Motor neuron (in vitro differentiated cells): ENCODE results near the gene FOS. TPM values are rescaled to one million over a fixed set of nuclear protein-coding genes. Genes with fewer than 3 reads are reported as not detected.

Experiments
- ATAC-seq, 8 experiments: fragments of 200-7000 bp; cut with Tn5 transposase; replicated peaks in 6 of 8; 2 replicates each; pipeline ENCODE4 v1.8.0; 2021; ENCODE audit warnings: mild to moderate bottlenecking in 8 of 8, moderate library complexity in 8 of 8
- H3K27ac ChIP-seq, 2 donors: fragments of 250-450 bp; sonication (Bioruptor Pico); 2 replicates each; pipeline ENCODE4 v1.9.0; 2021; ENCODE audit warnings: antibody characterized with exemption in 2 of 2, mild to moderate bottlenecking in 2 of 2, moderate library complexity in 1 of 2
- H3K4me1 ChIP-seq, 2 donors: fragments of 250-450 bp; sonication (Bioruptor Pico); replicated peaks in 1 of 2; 2 replicates each; pipeline ENCODE4 v1.6.1; 2021; ENCODE audit warnings: antibody characterized with exemption in 2 of 2, mild to moderate bottlenecking in 2 of 2, moderate library complexity in 1 of 2
- H3K4me3 ChIP-seq, 5 donors: fragments of 250-450 bp; sonication (Bioruptor Pico); 2 replicates each; pipeline ENCODE4 v1.9.0; 2021; ENCODE audit warnings: antibody characterized with exemption in 5 of 5, mild to moderate bottlenecking in 5 of 5, moderate library complexity in 4 of 5
- WGBS, 10 experiments: fragments of 450-650 bp; shearing (Covaris generic); methylation state at CpG; one replicate each; pipeline ENCODE4 v1.0.0; 2022; 5-methylcytosine and 5-hydroxymethylcytosine counted together
- in situ Hi-C, 9 experiments: fragments of 400-800 bp; cut with MboI; loops; one replicate each; pipeline ENCODE4 v1.15.0; 2021; ENCODE audit warnings: low sequenced_read_pairs in 9 of 9, low pct_unique_long_range_greater_than_20kb in 2 of 9; ENCODE audit not compliant: unreplicated experiment in 9 of 9
- total RNA-seq, 8 experiments: library from RNA; unstranded; fragments of 300-600 nt; gene quantifications; 2 replicates each; pipeline versions ENCODE4 v1.2.3 to v1.2.4, GENCODE V29; 2022

The FOS gene
- total RNA-seq, 8 experiments from 2014 or later, result 8.7 to 102 (median 52.9) TPM

DNA sequence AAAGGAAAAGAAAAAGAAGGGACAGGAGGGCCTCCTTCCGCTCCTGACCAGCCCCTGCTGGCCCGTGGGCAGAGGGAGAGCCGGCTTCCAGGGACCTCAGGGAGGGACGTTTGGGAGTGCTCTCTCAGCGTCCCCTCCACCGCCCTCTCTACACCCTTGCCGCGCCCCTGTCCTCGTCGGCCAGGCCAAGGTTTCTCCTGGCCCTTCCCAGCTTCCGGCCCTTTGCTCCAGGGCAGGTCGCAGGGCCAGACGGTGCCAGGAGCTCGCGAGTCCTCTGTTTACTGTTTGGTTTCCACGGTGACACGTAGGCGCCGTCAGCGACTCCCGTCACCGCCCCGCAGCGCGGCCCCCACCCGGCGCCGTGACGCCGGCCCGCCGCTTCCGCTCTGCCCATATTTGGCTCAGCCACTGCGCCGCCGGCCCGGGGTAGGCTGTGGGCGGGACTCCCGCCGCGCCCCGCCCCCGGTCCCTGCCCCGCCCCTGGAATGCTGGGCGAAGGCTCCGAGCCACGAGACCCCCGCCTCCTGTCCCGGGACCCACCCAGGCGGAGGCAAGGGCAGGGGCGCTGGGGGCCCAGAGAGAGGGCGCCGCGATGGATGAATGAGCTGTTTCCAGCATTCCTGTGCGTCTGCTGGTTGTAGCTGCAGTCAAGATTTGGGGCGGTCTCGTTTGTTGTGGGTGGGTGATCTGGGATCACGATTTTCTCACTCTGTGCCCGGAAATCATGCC lies 15.5 kb downstream of the FOS start:
- in situ Hi-C loops, result loop anchor here in 4 of 9 experiments (10.0 to 25.0 kb wide), 2 partner anchors 157 to 159 kb away; partner anchors contain the start of gene NEK9 (in 3 of the 4)
- H3K4me3 ChIP-seq, result peak overlapping the region; percentile 40 to 57 (median 49)
- peaks cover 9 to 10% of the 10 kb centered on the region in 2 donors for H3K4me1 ChIP-seq
- H3K27ac ChIP-seq, result peak overlapping the region; percentile 72 to 88
- 0 to 6% (median 0%) methylated on average over 1 to 13 of the region's 59 CpGs; no CpG with 5 or more reads in 5 of the 10 experiments for WGBS, 10 experiments
- peak; percentile 78 to 92 (median 89) for ATAC-seq

GRCh38 chr14:75294649-75295033 lies 16.0 kb downstream of the FOS start:
- peaks cover 9 to 10% of the 10 kb centered on the region in 2 donors for H3K4me1 ChIP-seq
- in situ Hi-C loops, result loop anchor here in 5 of 9 experiments (5.0 to 25.0 kb wide), 3 partner anchors 157 to 162 kb away; partner anchors contain the start of gene NEK9 (in 3 of the 5)
- H3K27ac ChIP-seq, result peak overlapping the region; percentile 14 to 43
- 0% methylated on average over 1 to 5 of the region's 9 CpGs; no CpG with 5 or more reads in 4 of the 10 experiments for WGBS, 10 experiments
- peak overlapping the region; percentile 40 to 57 (median 49) for H3K4me3 ChIP-seq
- peak in 5 of 8 experiments; percentile 4 to 19 (median 11) for ATAC-seq

DNA sequence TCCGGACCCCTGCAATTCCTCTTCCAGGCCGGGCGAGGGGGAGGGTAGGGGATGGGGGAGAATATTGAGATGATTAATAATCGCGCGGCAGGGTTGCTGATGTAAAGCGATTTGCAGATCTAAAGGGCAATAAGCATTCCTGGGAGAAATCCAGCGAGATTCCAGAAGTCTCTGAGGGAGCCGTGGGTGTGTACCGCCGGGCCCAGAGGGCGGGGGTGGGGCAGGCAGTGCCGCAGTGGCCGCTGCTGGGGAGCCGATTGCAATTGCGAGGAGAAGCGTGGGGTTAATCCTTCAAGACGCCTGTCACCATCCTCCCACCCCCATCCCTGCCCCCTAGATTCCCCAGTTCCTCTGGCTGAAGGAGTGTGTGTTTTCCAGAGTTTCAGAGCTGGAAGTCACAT lies 16.4 kb downstream of the FOS start:
- H3K4me3 ChIP-seq, result peak overlapping the region; percentile 40 to 57 (median 49)
- peak; percentile 4 to 28 (median 15) for ATAC-seq
- H3K4me1 ChIP-seq, result peaks cover 9 to 10% of the 10 kb centered on the region in 2 donors
- in situ Hi-C loops, result loop anchor here in 5 of 9 experiments (5.0 to 25.0 kb wide), 3 partner anchors 158 to 163 kb away; partner anchors contain the start of gene NEK9 (in 3 of the 5)
- H3K27ac ChIP-seq, result peak overlapping the region; percentile 14 to 43
- WGBS, 10 experiments, result 0% methylated on average over 2 to 6 of the region's 18 CpGs; no CpG with 5 or more reads in 7 of the 10 experiments

DNA sequence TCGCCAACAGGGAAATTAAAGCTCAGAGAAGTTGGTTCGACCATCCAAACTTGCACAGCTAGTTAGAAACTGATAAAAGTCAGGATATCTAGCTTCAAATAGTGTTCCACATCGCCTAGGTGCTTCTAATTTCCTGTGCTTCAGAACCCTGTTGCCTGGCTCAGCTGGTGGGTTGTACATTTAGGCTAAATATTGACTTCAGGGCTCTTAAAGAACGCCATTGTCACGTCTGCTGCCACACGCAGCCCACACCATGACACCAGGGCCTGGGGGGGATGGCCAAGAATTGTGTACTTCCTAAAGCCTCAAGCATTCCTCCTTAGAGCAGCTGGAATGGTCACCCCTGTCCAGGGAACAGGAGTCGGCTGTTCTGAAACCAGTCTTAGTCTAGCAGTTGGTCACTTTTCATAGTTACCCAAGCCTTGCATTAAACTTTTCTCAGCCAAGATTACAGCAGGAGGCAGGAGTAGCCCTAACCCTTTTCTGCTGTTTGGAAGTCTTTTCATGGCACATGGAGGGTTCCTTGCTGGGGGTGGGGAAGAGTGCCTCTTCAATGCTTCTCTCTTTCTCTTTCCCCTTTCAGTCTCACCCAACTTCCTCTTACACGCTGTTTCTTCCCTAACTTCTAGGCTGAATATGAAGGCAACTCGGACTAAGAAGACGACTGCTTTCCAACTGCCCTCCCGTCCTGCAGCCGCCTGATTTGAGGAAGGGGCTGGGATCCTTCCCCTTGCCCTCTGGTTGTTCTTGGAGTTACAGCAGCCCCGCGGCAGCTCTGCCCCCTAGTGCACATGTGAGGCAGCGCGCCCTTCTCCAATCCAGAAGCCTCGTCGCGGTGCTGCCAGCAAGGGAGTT lies 17.1 kb downstream of the FOS start:
- in situ Hi-C loops, result loop anchor here in 5 of 9 experiments (5.0 to 25.0 kb wide), 3 partner anchors 158 to 163 kb away; partner anchors contain the start of gene NEK9 (in 3 of the 5)
- H3K27ac ChIP-seq, result peak overlapping the region in 1 of 2 donors; percentile 43
- WGBS, 10 experiments, result 1 to 23% (median 7%) methylated on average over 1 to 11 of the region's 19 CpGs; no CpG with 5 or more reads in 1 of the 10 experiments
- peak overlapping the region in 4 of 5 donors; percentile 41 to 57 (median 49) for H3K4me3 ChIP-seq
- peak in 6 of 8 experiments; percentile 5 to 12 (median 8) for ATAC-seq
- H3K4me1 ChIP-seq, result peaks cover 9 to 10% of the 10 kb centered on the region in 2 donors

DNA sequence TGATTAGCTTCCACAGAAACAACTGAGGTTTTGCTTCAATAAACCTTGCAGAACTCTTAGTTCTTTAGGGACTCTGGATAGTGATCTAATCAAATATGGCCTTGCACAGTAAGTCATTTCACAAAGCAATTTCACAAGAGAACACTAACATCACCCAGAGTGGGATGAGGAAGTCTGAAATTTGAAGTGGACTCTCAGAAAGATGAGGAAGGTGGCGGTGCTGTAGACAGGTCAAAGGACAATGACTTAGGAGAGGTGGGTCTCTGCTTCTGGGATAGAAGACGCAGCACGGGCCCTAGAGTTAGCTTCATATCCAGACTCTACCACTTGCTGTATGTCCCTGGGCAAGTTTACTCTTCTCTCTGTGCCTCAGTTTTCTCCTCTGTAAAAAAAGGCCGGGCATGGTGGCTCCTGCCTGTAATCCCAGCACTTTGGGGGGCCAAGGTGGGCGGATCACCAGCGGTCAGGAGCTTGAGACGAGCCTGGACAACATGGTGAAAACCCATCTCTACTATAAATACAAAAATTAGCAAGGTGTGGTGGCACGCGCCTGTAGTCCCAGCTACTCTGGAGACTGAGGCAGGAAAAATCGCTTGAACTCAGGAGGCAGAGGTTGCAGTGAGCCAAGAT lies 18.9 kb downstream of the FOS start:
- in situ Hi-C loops, result loop anchor here in 5 of 9 experiments (5.0 to 25.0 kb wide), 3 partner anchors 160 to 165 kb away; partner anchors contain the start of gene NEK9 (in 3 of the 5)
- WGBS, 10 experiments, result 92 to 100% (median 100%) methylated on average over 1 to 2 of the region's 10 CpGs; no CpG with 5 or more reads in 3 of the 10 experiments

DNA sequence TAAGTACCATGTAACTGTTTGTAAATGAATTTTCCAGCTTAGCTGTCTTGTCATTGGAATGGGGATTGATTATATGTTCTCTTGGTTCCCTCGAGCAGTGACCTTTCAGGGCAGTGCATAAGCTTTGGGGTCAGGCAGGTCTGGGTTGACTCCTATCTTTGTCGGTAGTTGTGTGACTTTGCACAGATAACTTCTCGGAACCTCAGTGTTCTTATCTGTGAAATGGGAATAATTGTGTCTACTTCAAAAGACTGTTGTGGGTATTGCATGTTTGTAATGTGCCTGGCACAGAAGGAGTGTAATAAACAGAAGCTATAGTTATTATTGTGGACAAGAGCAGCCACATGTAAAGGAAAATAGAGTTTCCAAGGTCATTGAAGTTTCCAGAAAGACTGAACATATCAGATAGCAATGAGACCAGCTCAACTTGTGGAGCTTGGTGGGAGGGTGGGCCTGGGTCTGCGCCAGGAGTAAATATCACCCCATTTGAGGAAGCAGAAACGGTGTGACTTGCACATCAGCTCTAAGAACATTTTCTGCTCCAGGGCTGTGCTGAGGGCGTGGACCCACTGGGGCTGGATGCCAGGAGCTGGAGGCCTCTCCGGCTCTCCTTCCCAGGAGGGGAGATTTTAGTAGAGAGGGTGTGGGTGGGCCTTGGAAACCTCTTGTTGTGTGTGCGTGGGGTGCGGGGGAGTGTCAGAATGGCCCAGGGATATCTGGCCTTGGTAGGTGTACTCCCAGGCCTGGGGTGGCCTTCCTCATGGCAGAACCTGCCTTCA lies 19.7 kb downstream of the FOS start:
- peak in 3 of 8 experiments; percentile 1 to 7 (median 3) for ATAC-seq
- peaks cover 8 to 9% of the 10 kb centered on the region in 2 donors for H3K4me1 ChIP-seq
- 46 to 95% (median 66%) methylated on average over 1 to 5 of the region's 9 CpGs for WGBS, 10 experiments
- in situ Hi-C loops, result loop anchor here in 5 of 9 experiments (5.0 to 25.0 kb wide), 3 partner anchors 161 to 166 kb away; partner anchors contain the start of gene NEK9 (in 3 of the 5)
- no peak overlapping the region for H3K4me3 ChIP-seq
- no peak overlapping the region for H3K27ac ChIP-seq

More for the DNA sequence above, 18.9 kb downstream of the FOS start:
- Histone ChIP-seq H3K27ac (no peak overlapping the region), H3K4me1 (peaks cover 9 to 10% of the 10 kb centered on the region in 2 donors), H3K4me3 (no peak overlapping the region)
- no peak for ATAC-seq

DNA sequence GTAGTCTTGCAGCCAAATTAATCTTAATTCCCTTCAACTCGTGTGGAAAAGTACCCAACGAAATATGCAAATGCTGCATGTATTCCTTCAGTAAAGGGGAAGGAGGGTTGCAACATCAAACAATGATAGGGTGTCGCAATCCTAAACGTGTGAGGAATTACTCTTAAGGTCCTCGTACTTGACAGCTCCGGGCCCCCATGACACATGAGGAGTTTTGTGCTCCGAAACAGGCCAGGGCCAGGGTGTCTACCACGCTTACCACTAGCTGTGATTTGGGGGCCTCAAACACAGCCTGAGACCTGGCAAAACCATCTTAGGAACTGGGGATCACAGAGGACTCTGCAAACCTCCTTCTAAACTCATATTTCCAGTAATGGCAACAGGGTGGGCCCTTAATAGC lies 20.4 kb downstream of the FOS start:
- in situ Hi-C loops, result loop anchor here in 5 of 9 experiments (5.0 to 25.0 kb wide), 3 partner anchors 162 to 167 kb away; partner anchors contain the start of gene NEK9 (in 3 of the 5)
- peak in 1 of 8 experiments; percentile 1 for ATAC-seq
- Histone ChIP-seq H3K4me3 (no peak overlapping the region), H3K4me1 (peaks cover 6 to 9% of the 10 kb centered on the region in 2 donors), H3K27ac (no peak overlapping the region)
- WGBS, 10 experiments, result 27 to 80% (median 58%) methylated on average over 2 to 4 of the region's 8 CpGs; no CpG with 5 or more reads in 5 of the 10 experiments

DNA sequence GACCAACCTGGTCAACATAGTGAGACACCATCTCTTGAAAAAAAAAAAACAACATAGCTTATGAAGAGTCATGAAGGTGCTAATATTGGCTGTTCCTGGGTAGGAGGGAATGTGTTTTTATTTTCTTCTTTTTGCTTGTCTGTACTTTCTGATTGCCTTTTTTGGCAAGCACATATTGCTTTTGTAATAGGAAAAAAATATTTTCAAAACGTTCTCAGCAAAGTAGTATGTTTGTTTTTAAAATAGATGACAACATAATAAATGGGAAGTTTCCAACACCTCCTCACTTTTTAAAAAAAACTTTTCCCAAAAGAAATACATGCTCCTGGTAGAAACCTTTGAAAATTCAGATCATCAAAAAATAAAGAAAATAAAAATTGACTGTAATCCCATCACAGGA lies 20.9 kb downstream of the FOS start:
- ATAC-seq, result no peak
- Histone ChIP-seq H3K4me3 (no peak overlapping the region), H3K4me1 (peaks cover 6 to 9% of the 10 kb centered on the region in 2 donors), H3K27ac (no peak overlapping the region)
- WGBS, 10 experiments, result 0 to 73% (median 37%) methylated on average over 1 of the region's 1 CpG
- in situ Hi-C loops, result loop anchor here in 5 of 9 experiments (5.0 to 25.0 kb wide), 3 partner anchors 162 to 167 kb away; partner anchors contain the start of gene NEK9 (in 3 of the 5)

- WGBS, 10 experiments, result 45 to 100% (median 88%) methylated on average over 1 to 8 of the region's 9 CpGs; no CpG with 5 or more reads in 1 of the 10 experiments
- Histone ChIP-seq H3K27ac (no peak overlapping the region), H3K4me1 (no peaks in the 10 kb centered on the region), H3K4me3 (no peak overlapping the region)
- in situ Hi-C loops, result loop anchor here (5.0 to 25.0 kb wide), 5 partner anchors 167 to 186 kb away; partner anchors contain the start of gene NEK9 (in 1 of the 9)
- ATAC-seq, result no peak
Observed at GRCh38 chr14:75301666-75302325, 23.2 kb downstream of the FOS start.

- in situ Hi-C loops, result loop anchor here (5.0 to 25.0 kb wide), 5 partner anchors 169 to 184 kb away; partner anchors contain the start of gene NEK9 (in 1 of the 9)
- H3K4me1 ChIP-seq, result no peaks in the 10 kb centered on the region
- no peak overlapping the region for H3K27ac ChIP-seq
- ATAC-seq, result peak; percentile 50 to 79 (median 72)
- H3K4me3 ChIP-seq, result no peak overlapping the region
- 0 to 86% (median 17%) methylated on average over 1 to 11 of the region's 15 CpGs; no CpG with 5 or more reads in 1 of the 10 experiments for WGBS, 10 experiments
Observed at GRCh38 chr14:75303381-75303789, 24.8 kb downstream of the FOS start.
